Measurements from ENCODE around the gene C20orf141.

C20orf141 gene

DNA sequence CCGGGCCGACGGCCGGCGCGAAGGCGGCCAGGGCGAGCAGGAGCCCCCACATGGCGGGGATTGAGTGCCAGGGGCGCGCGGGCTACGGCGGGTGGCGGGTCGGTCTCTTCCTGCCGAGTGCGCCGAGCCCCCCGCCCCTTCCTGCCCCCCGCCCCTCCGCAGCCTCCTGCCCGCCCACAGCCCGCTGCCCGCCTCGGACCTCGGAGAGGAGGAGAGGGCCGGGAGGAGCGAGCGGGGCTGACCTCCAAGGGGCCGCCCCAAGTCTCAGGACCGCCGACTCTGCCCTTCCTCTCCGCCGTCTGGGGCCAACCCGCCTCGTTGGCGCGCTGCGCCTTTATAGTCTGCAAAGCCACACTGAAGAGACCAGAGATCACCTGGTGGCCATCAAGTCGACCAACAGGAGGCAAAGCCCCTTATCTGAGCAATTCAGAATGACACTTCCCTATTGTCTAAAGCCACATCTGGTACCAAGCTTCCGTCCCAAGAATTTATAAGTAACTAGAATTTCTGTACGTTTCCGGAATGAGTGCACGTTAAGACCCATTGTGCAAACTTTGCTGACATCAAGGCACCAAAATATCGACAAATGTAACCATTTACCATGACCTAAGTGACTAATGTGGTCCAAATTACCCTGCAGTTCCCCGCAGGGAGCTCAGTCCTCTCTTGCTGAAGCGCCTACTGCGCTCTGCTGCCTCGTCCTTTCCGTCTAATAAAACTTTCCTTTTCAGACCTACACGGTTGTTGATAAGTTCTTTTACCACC lies 14.1 kb upstream of the C20orf141 start, which contains the start of gene CPXM1:
CPXM1 (minus strand) TSS at position 107 of the 765 bp plus-strand sequence; CDS start at position 52, 55 bp downstream.
- TF ChIP-seq, protein P1, sequence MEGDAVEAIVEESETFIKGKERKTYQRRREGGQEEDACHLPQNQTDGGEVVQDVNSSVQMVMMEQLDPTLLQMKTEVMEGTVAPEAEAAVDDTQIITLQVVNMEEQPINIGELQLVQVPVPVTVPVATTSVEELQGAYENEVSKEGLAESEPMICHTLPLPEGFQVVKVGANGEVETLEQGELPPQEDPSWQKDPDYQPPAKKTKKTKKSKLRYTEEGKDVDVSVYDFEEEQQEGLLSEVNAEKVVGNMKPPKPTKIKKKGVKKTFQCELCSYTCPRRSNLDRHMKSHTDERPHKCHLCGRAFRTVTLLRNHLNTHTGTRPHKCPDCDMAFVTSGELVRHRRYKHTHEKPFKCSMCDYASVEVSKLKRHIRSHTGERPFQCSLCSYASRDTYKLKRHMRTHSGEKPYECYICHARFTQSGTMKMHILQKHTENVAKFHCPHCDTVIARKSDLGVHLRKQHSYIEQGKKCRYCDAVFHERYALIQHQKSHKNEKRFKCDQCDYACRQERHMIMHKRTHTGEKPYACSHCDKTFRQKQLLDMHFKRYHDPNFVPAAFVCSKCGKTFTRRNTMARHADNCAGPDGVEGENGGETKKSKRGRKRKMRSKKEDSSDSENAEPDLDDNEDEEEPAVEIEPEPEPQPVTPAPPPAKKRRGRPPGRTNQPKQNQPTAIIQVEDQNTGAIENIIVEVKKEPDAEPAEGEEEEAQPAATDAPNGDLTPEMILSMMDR (IDR thresholded peaks at IDR 0.05), result no peak
- TF ChIP-seq ZFX (IDR thresholded peaks at IDR 0.05; ENCODE audit: borderline replicate concordance), result no peak
- no peak within 1 kb of the TSS for H3K27ac ChIP-seq

DNA sequence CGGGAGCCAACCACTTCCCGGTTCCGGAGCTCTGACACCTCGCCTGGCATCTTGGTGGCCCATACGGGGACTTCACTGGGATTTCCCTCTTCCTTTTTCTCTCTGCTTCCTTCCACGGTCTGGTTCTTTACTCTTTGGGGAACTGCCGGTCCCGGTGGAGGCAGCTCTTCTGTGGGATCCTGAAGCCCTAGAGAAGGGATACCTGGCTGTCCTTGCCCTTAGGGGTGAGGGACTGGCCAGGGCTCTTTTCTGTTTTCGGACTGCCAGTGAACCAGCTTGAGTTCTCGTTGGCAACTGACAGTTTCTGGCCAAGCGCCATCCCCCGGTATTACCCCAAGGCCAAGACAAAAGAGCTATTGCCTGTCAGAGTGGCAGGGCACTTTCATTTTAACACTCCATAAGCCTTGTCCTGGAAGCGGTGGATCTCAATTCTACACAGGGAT lies 13.5 kb upstream of the C20orf141 start:
- no peak overlapping the region for H3K27ac ChIP-seq
- TF ChIP-seq, protein P1 (IDR thresholded peaks at IDR 0.05), result no peak
- no peak for TF ChIP-seq ZFX (IDR thresholded peaks at IDR 0.05; ENCODE audit: borderline replicate concordance)

DNA sequence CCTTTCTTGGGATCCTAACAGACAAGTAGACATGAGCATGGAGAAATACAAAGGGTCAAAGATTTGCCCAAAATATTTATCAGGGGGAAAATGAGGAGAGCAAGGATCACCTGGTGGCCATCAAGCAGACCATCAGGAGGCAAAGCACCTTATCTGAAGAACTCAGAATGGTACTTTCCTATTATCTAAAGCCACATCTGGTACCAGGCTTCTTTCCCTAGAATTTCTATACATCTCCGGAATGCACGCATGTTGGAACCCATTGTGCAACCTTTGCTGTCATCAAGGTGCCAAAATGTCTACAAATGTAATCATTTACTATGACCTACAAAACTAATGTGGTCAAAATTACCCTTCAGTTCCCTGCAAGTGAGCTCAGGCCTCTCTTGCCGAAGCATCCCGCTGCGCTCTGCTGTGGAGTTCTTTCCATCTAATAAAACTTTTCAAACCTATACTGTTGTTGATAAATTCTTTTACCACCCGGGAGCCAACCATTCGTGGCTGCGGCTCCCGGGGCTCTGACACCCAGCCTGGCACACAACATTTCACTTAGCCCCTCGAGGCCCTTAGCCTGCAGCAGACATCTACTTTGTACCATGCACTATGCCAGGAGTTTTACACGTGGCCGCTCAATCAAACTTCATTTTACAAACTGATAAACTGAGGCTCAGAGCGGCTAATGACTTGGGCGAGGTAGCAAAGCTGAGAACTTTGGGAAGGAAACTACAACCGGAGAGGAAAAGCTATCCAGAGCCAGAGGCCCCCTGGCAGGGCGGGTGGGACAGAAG lies 10.6 kb upstream of the C20orf141 start:
- H3K27ac ChIP-seq, result no peak overlapping the region
- no peak for TF ChIP-seq ZFX (IDR thresholded peaks at IDR 0.05; ENCODE audit: borderline replicate concordance)
- TF ChIP-seq, protein P1 (IDR thresholded peaks at IDR 0.05), result no peak

DNA sequence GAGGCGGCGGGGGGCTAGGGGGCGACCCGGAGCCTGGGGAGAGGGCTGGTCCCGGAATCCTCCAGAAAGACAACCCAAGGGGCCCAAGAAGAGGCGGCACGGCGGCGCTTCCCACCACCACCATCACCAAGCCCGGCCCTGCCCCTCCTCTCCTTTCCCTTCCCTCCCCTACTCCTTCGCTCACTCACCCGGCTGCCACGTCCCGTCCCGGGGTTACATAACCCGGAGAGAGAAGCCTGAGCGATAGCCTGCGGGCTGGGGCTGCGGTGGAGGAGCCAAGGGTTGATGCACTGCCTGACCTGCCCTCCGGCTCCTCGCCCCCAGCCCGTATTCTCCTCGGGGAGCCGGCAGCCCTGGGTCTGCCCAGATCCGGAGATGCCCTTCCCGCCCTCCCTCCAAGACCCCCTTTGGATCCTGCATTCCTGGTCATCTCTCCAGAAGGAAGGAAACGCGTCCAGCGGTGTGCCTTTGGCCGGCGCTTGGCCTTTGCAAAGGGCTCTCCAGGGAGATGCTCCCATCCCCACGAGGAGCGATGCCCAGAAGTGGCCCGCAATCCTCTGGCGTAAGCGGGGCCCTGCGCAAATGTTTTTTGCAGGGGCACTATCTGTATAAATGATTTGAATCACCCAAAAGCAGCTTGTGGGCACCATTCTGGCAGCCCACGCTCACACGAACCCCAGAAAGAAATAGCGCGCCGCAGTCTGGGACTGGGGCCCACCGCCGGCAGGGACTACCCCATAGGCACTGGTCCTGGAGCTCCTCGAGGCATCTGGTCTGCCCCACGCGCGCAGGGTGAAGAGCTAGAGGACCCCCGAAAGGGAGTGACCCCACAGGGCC lies 9.7 kb upstream of the C20orf141 start:
- TF ChIP-seq, protein P1 (IDR thresholded peaks at IDR 0.05), result no peak
- TF ChIP-seq ZFX (IDR thresholded peaks at IDR 0.05; ENCODE audit: borderline replicate concordance), result no peak
- H3K27ac ChIP-seq, result no peak overlapping the region

DNA sequence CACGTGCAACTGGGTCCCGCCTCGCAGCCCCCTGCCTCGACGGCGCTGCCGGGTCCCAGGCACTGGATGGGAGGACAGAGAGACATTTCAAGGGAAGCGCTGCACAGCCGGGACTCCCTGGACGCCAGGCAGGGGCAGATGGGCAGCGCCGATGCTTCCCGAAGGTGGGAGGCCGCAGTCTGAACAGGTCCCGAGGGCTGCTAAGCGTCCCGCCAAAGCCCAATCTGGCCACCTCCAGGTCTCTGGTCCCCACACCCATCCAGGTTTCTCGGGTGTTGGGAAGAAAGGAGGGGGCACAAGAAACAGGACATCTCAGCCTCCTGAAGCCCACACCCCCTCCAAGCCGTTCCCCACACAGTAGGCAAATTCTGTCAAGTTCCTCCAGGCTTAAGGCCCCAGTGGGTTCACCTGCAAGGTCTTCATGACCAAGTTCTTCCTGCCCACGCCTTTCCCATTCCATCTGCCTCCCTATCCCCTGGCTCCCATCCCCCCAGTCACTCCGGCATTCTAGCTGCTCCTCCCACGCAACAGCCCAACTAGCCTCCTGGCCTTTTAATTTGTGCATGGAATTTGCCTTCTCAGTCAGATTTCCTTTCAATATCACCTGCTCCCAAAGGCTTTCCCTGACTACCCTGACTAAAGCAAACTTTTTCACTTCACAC lies 9.0 kb upstream of the C20orf141 start:
- no peak for TF ChIP-seq ZFX (IDR thresholded peaks at IDR 0.05; ENCODE audit: borderline replicate concordance)
- TF ChIP-seq, protein P1 (IDR thresholded peaks at IDR 0.05), result no peak
- H3K27ac ChIP-seq, result no peak overlapping the region

DNA sequence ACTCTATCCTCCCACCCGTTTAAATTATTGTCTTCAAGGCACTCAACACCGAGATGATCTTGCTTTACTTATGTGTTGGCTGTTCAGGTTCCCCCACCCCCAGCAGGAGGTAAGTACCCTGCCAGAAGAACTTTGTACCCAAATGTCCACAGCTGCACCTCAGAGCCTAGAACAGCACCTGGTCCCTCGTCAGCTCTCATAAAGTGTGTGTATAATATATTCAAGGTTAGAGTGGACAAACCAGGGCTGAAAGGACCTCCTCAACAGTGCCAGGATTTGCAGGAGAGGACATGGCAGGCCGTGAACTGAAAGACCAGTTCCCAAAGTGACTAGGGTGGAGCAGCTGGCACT lies 8.5 kb upstream of the C20orf141 start:
- no peak overlapping the region for H3K27ac ChIP-seq
- TF ChIP-seq ZFX (IDR thresholded peaks at IDR 0.05; ENCODE audit: borderline replicate concordance), result no peak
- TF ChIP-seq, protein P1 (IDR thresholded peaks at IDR 0.05), result no peak

All from 22Rv1 (cell line).